OCI-LY7 (cell line): ENCODE results near the gene C16orf89. TPM values are rescaled to one million over a fixed set of nuclear protein-coding genes. Genes with fewer than 3 reads are reported as not detected.
A peak's percentile ranks its signal among the peaks of the same experiment; 100 is the strongest.

Experiments used
- BruUV-seq: library from RNA; stranded (reverse); fragments of 400-500 nt; replicated peaks from 2 replicates; lab custom pipeline; 2021; lab: Mats Ljungman, UMichigan
- CTCF ChIA-PET: fragments of 300-600 bp; sonication (Branson Sonifier 250); formaldehyde crosslinking; loops from one replicate; lab custom pipeline; 2022; ENCODE audit warnings: antibody characterized with exemption; ENCODE audit not compliant: unreplicated experiment; lab: Charles Lee
- POLR2A ChIA-PET: fragments of 300-600 bp; sonication (Branson Sonifier 250); formaldehyde crosslinking; loops from one replicate; lab custom pipeline; 2022; ENCODE audit warnings: antibody characterized with exemption; lab: Charles Lee
- DNase-seq: peaks from one replicate; pipeline ENCODE4 v3.0.0-alpha.2; 2015; ENCODE audit warnings: low spot score
- H2AFZ ChIP-seq: fragments of 200-600 bp; sonication (generic), shearing (Covaris generic); 2 replicates; pipeline ENCODE4 v1.6.1; 2014; ENCODE audit warnings: mild to moderate bottlenecking, antibody characterized with exemption, low read length, moderate library complexity
- H3K27ac ChIP-seq: fragments of 200-600 bp; sonication (generic); 2 replicates; pipeline ENCODE4 v1.5.1; 2014; ENCODE audit warnings: mixed run types, low read depth, mild to moderate bottlenecking, moderate library complexity, low read length, inconsistent platforms; ENCODE audit not compliant: poor library complexity, severe bottlenecking
- H3K36me3 ChIP-seq: fragments of 200-600 bp; sonication (generic); 2 replicates; pipeline ENCODE4 v1.6.1; 2014; ENCODE audit warnings: mild to moderate bottlenecking, antibody characterized with exemption, low read length, moderate library complexity, mixed read lengths; ENCODE audit not compliant: insufficient read depth
- H3K4me1 ChIP-seq: fragments of 200-600 bp; sonication (generic); 2 replicates; pipeline ENCODE4 v1.5.1; 2014; ENCODE audit warnings: mild to moderate bottlenecking, low read length; ENCODE audit not compliant: insufficient read depth, poor library complexity, severe bottlenecking
- H3K4me2 ChIP-seq: fragments of 200-600 bp; sonication (generic); 2 replicates; pipeline ENCODE4 v1.6.1; 2014; ENCODE audit warnings: mild to moderate bottlenecking, low read length
- H3K4me3 ChIP-seq: fragments of 200-600 bp; sonication (generic); 2 replicates; pipeline ENCODE4 v1.5.1; 2014; ENCODE audit warnings: mild to moderate bottlenecking, low read depth, low read length; ENCODE audit not compliant: poor library complexity, severe bottlenecking
- H3K79me2 ChIP-seq: fragments of 200-600 bp; sonication (generic); 2 replicates; pipeline ENCODE4 v1.6.1; 2016; ENCODE audit warnings: low read depth, mild to moderate bottlenecking, low read length, moderate library complexity, mixed read lengths; ENCODE audit not compliant: insufficient read depth
- H3K9me2 ChIP-seq: fragments of 200-600 bp; sonication (generic); 2 replicates; pipeline ENCODE4 v1.6.1; 2016; ENCODE audit warnings: mild to moderate bottlenecking, low read length, mixed read lengths; ENCODE audit not compliant: insufficient read depth
- H3K9me3 ChIP-seq: fragments of 200-600 bp; sonication (generic); 2 replicates; pipeline ENCODE4 v1.6.1; 2014; ENCODE audit warnings: mild to moderate bottlenecking, mixed run types, low read length, mixed read lengths
- H4K20me1 ChIP-seq: fragments of 200-600 bp; sonication (generic); 2 replicates; pipeline ENCODE4 v1.6.1; 2014; ENCODE audit warnings: mild to moderate bottlenecking, antibody characterized with exemption, low read length, moderate library complexity, mixed read lengths; ENCODE audit not compliant: insufficient read depth
- CTCF ChIP-seq: fragments of 200-600 bp; sonication (generic); conservative IDR thresholded peaks from 2 replicates; pipeline ENCODE4 v1.5.1; 2014; ENCODE audit warnings: mild to moderate bottlenecking, antibody characterized with exemption, low read length, moderate library complexity, mixed read lengths
- EZH2phosphoT487 ChIP-seq: fragments of 200-600 bp; sonication (generic); IDR thresholded peaks from 2 replicates; pipeline ENCODE4 v1.6.1; 2018; ENCODE audit warnings: low read depth, borderline replicate concordance, mild to moderate bottlenecking, mixed run types, antibody characterized with exemption, low read length, moderate library complexity, mixed read lengths
- intact Hi-C: fragments of 100-400 bp; cut with micrococcal nuclease; formaldehyde crosslinking; loops from one replicate; pipeline ENCODE4 v1.10.0; 2022; ENCODE audit not compliant: unreplicated experiment
- total RNA-seq, 2 experiments: library from RNA; depleted of rRNA in 1 of 2; stranded (reverse); fragments of >200 nt in 1 of 2; shearing (Covaris generic) in 1 of 2; gene quantifications; 2 replicates each; pipeline ENCODE4 v1.2.3, GENCODE V29; 2014 to 2022

The C16orf89 gene
- total RNA-seq, 2 experiments from 2014 or later: not detected

- peak overlapping the region; percentile 97 for H2AFZ ChIP-seq
- peak overlapping the region; percentile 57 for H3K27ac ChIP-seq
- H3K4me3 ChIP-seq: peak overlapping the region; percentile 78
- H3K79me2 ChIP-seq: peaks cover 13% of the 10 kb centered on the region; the same call in 1 of the 2 replicates
- ChIA-PET CTCF (no interaction called here), POLR2A (interaction anchor here (1.7 to 1.8 kb wide), 2 partner anchors 27 to 37 kb away, joined by 4 to 7 read pairs; partner anchors contain the start of gene NAGPA)
- peak overlapping the region; percentile 78 for H3K4me2 ChIP-seq
- intact Hi-C loops: loop anchor here (2.0 kb wide), 1 partner anchor 25 kb away; the partner anchor contains the start of gene EEF2KMT
- no peaks in the 10 kb centered on the region for H3K9me3 ChIP-seq
- no peaks in the 10 kb centered on the region for H4K20me1 ChIP-seq
- TF ChIP-seq CTCF: no peak
- DNase-seq: no peak
- no TSS peak for BruUV-seq
- peaks cover 19% of the 10 kb centered on the region for H3K4me1 ChIP-seq
- H3K36me3 ChIP-seq: peaks cover 27% of the 10 kb centered on the region
- H3K9me2 ChIP-seq: no peaks in the 10 kb centered on the region
Observed at GRCh38 chr16:5071341-5071680, 5.6 kb upstream of the C16orf89 start.

- H4K20me1 ChIP-seq: no peaks in the 10 kb centered on the region
- peaks cover 13% of the 10 kb centered on the region; the same call in 1 of the 2 replicates for H3K79me2 ChIP-seq
- ChIA-PET CTCF (no interaction called here), POLR2A (interaction anchor here (1.7 kb wide), 1 partner anchor 36 kb away, joined by 4 read pairs; the partner anchor contains the start of gene NAGPA)
- no peak for DNase-seq
- H3K36me3 ChIP-seq: peaks cover 20% of the 10 kb centered on the region
- no peak for TF ChIP-seq CTCF
- TF ChIP-seq EZH2phosphoT487: no peak
- H3K4me1 ChIP-seq: peaks cover 19% of the 10 kb centered on the region
- BruUV-seq: no TSS peak
- no peak overlapping the region for H3K4me3 ChIP-seq
- no peak overlapping the region for H3K27ac ChIP-seq
- H2AFZ ChIP-seq: peak overlapping the region; percentile 97
- no peaks in the 10 kb centered on the region for H3K9me2 ChIP-seq
- H3K9me3 ChIP-seq: no peaks in the 10 kb centered on the region
- intact Hi-C loops: loop anchor here (2.0 kb wide), 1 partner anchor 26 kb away; the partner anchor contains the start of gene EEF2KMT
- H3K4me2 ChIP-seq: peak overlapping the region; percentile 78; the same call in 1 of the 2 replicates
Observed at GRCh38 chr16:5070431-5071186, 4.9 kb upstream of the C16orf89 start.

- peaks cover 19% of the 10 kb centered on the region for H3K4me1 ChIP-seq
- H3K36me3 ChIP-seq: peaks cover 13% of the 10 kb centered on the region
- no peaks in the 10 kb centered on the region for H3K9me2 ChIP-seq
- peaks cover 13% of the 10 kb centered on the region; the same call in 1 of the 2 replicates for H3K79me2 ChIP-seq
- no peaks in the 10 kb centered on the region for H3K9me3 ChIP-seq
- H3K4me3 ChIP-seq: no peak overlapping the region
- DNase-seq: no peak
- POLR2A ChIA-PET: no interaction called here
- intact Hi-C loops: loop anchor here (2.0 kb wide), 1 partner anchor 27 kb away; the partner anchor contains the start of gene EEF2KMT
- no peaks in the 10 kb centered on the region for H4K20me1 ChIP-seq
- TF ChIP-seq EZH2phosphoT487: no peak
- TF ChIP-seq CTCF: no peak
- BruUV-seq: no TSS peak
- CTCF ChIA-PET: no interaction called here
- H3K27ac ChIP-seq: no peak overlapping the region
- H2AFZ ChIP-seq: no peak overlapping the region
- H3K4me2 ChIP-seq: no peak overlapping the region
Observed at GRCh38 chr16:5069854-5070253, 4.1 kb upstream of the C16orf89 start.
